Activated CD8-positive, alpha-beta T cell treated with anti-CD3 and anti-CD28 coated beads for 36 hours (primary cell): ENCODE results near the gene KRT24. TPM values are rescaled to one million over a fixed set of nuclear protein-coding genes. Genes with fewer than 3 reads are reported as not detected.

Experiments used
- ATAC-seq: fragments of 200-7000 bp; cut with Tn5 transposase; one replicate; pipeline ENCODE4 v1.10.0; 2021; ENCODE audit warnings: mild to moderate bottlenecking, moderate library complexity
- CTCF ChIA-PET: fragments of 350-600 bp; sonication (Branson Sonifier 250); formaldehyde crosslinking; loops from one replicate; lab custom pipeline; 2021; ENCODE audit warnings: antibody characterized with exemption; lab: Charles Lee
- POLR2A ChIA-PET: fragments of 350-600 bp; sonication (Branson Sonifier 250); formaldehyde crosslinking; loops from one replicate; lab custom pipeline; 2021; ENCODE audit warnings: antibody characterized with exemption; lab: Charles Lee
- DNase-seq: peaks from one replicate; pipeline ENCODE4 v3.0.0-alpha.2; 2020
- H3K27ac Mint-ChIP-seq: one replicate; pipeline ENCODE4 v1.8.0; 2021; ENCODE audit warnings: mild to moderate bottlenecking, mixed read lengths
- H3K27me3 Mint-ChIP-seq: one replicate; pipeline ENCODE4 v1.8.0; 2021; ENCODE audit warnings: mixed read lengths
- H3K36me3 Mint-ChIP-seq: one replicate; pipeline ENCODE4 v1.8.0; 2021; ENCODE audit warnings: low read depth, mixed read lengths
- H3K4me1 Mint-ChIP-seq: one replicate; pipeline ENCODE4 v1.8.0; 2021; ENCODE audit warnings: low read depth, mixed read lengths
- H3K4me3 Mint-ChIP-seq: one replicate; pipeline ENCODE4 v1.8.0; 2021; ENCODE audit warnings: mild to moderate bottlenecking, moderate library complexity, mixed read lengths
- H3K9me3 Mint-ChIP-seq: one replicate; pipeline ENCODE4 v1.8.0; 2021; ENCODE audit warnings: mixed read lengths
- CTCF ChIP-seq: fragments of 200-600 bp; IDR thresholded peaks from one replicate; pipeline ENCODE4 v1.8.0; 2022; ENCODE audit warnings: antibody characterized with exemption, mild to moderate bottlenecking
- intact Hi-C: fragments of 100-400 bp; cut with micrococcal nuclease; formaldehyde crosslinking; loops from one replicate; pipeline ENCODE4 v1.10.0; 2022
- total RNA-seq, 2 experiments: library from RNA; stranded (reverse); gene quantifications; one replicate each; pipeline ENCODE4 v1.2.3, GENCODE V29; 2021

KRT24 gene
- total RNA-seq, 2 experiments from 2014 or later: not detected

DNA sequence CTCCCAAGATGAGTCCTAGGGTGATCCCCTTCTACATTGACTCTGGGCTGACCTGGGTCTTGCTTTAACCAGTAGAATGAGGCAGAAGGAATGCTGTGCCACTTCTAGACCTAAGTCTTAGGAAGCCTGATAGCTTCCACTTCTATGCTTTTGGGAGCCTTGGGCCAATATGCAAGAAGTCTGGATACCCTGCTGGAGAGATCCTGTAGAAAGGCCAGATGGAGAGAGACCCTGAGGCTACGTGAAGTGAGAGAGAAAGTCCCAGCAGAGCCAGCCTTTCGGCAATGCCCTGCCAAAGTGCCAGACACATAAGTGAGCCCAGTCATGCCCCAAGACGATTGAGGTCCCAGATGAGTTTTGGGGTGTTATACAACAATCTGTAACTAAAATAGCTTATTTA, 40.3 kb downstream of the KRT24 start:
- Mint-ChIP-seq H3K4me1 (peaks cover 13% of the 10 kb centered on the region), H3K27me3 (peaks cover 36% of the 10 kb centered on the region), H3K9me3 (no peaks in the 10 kb centered on the region), H3K4me3 (no peak overlapping the region), H3K27ac (no peak overlapping the region), H3K36me3 (no peaks in the 10 kb centered on the region)
- intact Hi-C loops: no loop called here
- DNase-seq (no peak), ATAC-seq (no peak)
- ChIA-PET POLR2A (interaction anchor here (0.7 to 1.6 kb wide), 3 partner anchors 10 to 46 kb away, joined by 3 to 4 read pairs (median 3); partner anchors contain the start of gene SMARCE1), CTCF (no interaction called here)
- TF ChIP-seq CTCF: no peak

- Mint-ChIP-seq H3K27ac (no peak overlapping the region), H3K4me1 (peaks cover 10% of the 10 kb centered on the region), H3K4me3 (no peak overlapping the region), H3K36me3 (no peaks in the 10 kb centered on the region), H3K9me3 (no peaks in the 10 kb centered on the region), H3K27me3 (peaks cover 24% of the 10 kb centered on the region)
- intact Hi-C loops: no loop called here
- TF ChIP-seq CTCF: no peak
- ATAC-seq (no peak), DNase-seq (peak; percentile 20)
- ChIA-PET POLR2A (no interaction called here), CTCF (interaction anchor here (0.9 to 1.0 kb wide), 2 partner anchors 132 to 143 kb away, joined by 3 read pairs; no protein-coding TSS in a partner anchor)
Observed at GRCh38 chr17:40659911-40660310, 43.6 kb downstream of the KRT24 start.

- ATAC-seq (no peak), DNase-seq (no peak)
- CTCF ChIA-PET: no interaction called here
- Mint-ChIP-seq H3K9me3 (no peaks in the 10 kb centered on the region), H3K36me3 (no peaks in the 10 kb centered on the region), H3K4me3 (no peak overlapping the region), H3K4me1 (peaks cover 8% of the 10 kb centered on the region), H3K27me3 (peaks cover 18% of the 10 kb centered on the region), H3K27ac (no peak overlapping the region)
- TF ChIP-seq CTCF: no peak
- POLR2A ChIA-PET: interaction anchor here (0.7 kb wide), 1 partner anchor 34 kb away, joined by 3 read pairs; no protein-coding TSS in a partner anchor
- intact Hi-C loops: no loop called here
Observed at GRCh38 chr17:40658396-40658795, 45.2 kb downstream of the KRT24 start.

DNA sequence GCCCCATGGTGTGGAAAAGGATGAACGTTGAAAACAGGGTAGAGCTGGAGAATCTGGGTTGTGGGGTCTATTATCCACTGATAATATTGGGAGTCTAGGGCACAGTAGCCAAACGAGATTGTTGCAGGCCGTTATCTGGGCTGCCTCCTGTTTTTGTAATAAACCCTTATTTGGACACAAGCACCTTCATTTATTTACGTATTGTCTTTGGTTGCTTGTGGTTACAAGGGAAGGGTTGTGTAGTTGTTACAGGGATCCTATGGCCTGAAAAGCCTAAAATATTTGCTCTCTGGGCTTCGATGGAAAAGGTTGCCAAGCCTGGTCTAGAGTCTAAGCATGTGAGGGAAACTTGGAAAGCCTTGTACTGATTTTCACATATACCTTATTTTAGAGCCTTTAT, 51.6 kb downstream of the KRT24 start:
- intact Hi-C loops: no loop called here
- ChIA-PET CTCF (no interaction called here), POLR2A (no interaction called here)
- H3K36me3 Mint-ChIP-seq: peaks cover 1% of the 10 kb centered on the region
- no peaks in the 10 kb centered on the region for H3K9me3 Mint-ChIP-seq
- no peak for TF ChIP-seq CTCF
- DNase-seq: no peak
- no peaks in the 10 kb centered on the region for H3K27me3 Mint-ChIP-seq
- no peak overlapping the region for H3K4me3 Mint-ChIP-seq
- no peak for ATAC-seq
- H3K27ac Mint-ChIP-seq: no peak overlapping the region
- peaks cover 6% of the 10 kb centered on the region for H3K4me1 Mint-ChIP-seq

DNA sequence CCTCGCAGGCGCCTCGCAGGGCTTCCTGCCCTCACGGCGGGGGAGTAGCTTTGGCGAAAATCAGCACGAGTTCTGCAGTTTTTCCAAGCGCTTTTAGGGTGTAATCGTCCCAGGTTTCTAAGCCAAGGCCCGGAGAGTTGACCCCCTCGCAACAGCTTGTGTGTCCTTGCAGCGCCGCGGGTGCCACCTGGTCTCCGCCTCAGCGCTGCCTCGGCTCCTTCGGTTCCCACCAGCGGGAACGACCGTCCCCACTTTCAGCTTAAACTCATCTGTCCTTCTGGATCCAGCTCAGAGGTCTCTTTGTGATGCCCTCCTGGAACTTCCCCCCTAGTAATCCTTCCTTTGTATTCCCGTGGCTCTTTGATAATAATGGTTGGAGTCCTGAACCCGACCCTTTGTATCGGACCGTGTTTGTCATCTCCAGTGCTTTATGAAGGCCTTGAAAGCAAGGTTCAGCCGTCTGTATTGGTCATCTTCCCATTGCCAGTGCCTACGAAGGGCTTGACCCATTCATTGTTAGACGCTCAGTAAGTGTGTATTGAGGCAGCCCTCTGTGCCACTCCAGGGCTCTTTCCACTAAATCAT, 55.1 kb downstream of the KRT24 start:
- peak; percentile 24 for ATAC-seq
- intact Hi-C loops: no loop called here
- DNase-seq: no peak
- Mint-ChIP-seq H3K4me1 (peaks cover 35% of the 10 kb centered on the region), H3K9me3 (no peaks in the 10 kb centered on the region), H3K36me3 (peaks cover 12% of the 10 kb centered on the region), H3K27me3 (no peaks in the 10 kb centered on the region), H3K27ac (peak overlapping the region; percentile 92), H3K4me3 (peak overlapping the region; percentile 81)
- TF ChIP-seq CTCF: no peak
- POLR2A ChIA-PET: interaction anchor here (0.6 to 3.3 kb wide), 15 partner anchors 8 to 200 kb away, joined by 3 to 19 read pairs (median 5); partner anchors contain the start of gene CCR7
- CTCF ChIA-PET: interaction anchor here (1.0 to 1.4 kb wide), 3 partner anchors 29 to 170 kb away, joined by 3 to 6 read pairs (median 4); no protein-coding TSS in a partner anchor

Other genes with a start within 250 kb of the KRT24 start
- 1 to 10 TPM; 5.8 to 6.3 TPM for gene TNS4, start 202.1 kb downstream of the KRT24 start, total RNA-seq
- 100 to 1,000 TPM; 297 to 302 TPM for gene CCR7, start 138.3 kb downstream of the KRT24 start, total RNA-seq
- gene SMARCE1, start 55.9 kb downstream of the KRT24 start, total RNA-seq: 10 to 100 TPM; 87.8 to 92.5 TPM
- gene KRT222, start 38.6 kb downstream of the KRT24 start, total RNA-seq: not detected
- gene KRT25, start 51.6 kb upstream of the KRT24 start, total RNA-seq: not detected
- not detected for gene KRT26, start 68.4 kb upstream of the KRT24 start, total RNA-seq
- not detected for gene KRT27, start 78.8 kb upstream of the KRT24 start, total RNA-seq
- gene KRT28, start 96.2 kb upstream of the KRT24 start, total RNA-seq: not detected
- gene KRT10, start 118.9 kb upstream of the KRT24 start, total RNA-seq: 10 to 100 TPM; 26.9 to 31.3 TPM
- not detected for gene KRT12, start 163.5 kb upstream of the KRT24 start, total RNA-seq
- gene KRT20, start 181.5 kb upstream of the KRT24 start, total RNA-seq: not detected
- gene KRT23, start 233.9 kb upstream of the KRT24 start, total RNA-seq: not detected